COLO668 (cell line): ENCODE data around the gene YEATS4.

Experiments
- DNase-seq: peaks from one replicate; lab custom pipeline; 2025; ENCODE audit not compliant: unreplicated experiment; lab: John Stamatoyannopoulos, UW

YEATS4 gene

DNA sequence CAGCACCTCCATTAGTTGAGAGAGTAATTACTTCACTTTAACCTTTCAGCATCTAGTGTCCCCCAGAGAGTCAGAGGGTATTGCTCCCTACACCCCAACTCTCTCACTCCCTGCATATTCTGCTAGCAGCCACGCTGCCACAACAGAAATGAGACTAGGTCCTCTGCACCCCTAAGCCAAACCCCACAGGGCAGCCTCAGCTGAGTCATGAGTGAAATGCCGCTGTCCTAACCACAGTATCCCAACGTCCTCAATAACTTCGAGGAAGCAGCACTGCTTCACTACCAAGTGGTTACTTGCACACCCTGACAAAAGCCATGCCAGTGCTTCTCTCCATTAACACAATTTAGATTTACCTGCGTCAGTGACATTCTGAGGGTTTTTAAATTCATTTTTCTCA lies 18.2 kb upstream of the YEATS4 start:
- no peak for DNase-seq

DNA sequence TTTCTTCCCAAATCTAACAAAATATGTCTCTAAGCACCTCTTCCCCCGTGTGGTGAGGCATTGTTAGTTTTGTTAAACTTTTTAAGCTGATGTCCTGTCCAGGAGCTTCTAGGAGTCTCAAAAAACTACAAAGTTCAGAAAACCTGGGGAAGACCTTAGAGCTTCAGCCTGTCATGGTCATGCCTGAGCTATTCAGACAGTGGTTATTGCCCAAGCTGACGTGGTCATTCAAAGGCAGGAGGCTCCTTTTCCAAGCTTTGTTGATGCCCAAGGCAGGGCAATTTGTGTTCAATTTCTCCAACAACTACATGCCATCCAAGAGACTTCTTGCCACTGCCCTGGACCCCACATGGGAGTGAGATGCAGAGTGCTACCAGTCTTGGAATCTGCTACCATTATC lies 17.1 kb upstream of the YEATS4 start:
- no peak for DNase-seq

DNA sequence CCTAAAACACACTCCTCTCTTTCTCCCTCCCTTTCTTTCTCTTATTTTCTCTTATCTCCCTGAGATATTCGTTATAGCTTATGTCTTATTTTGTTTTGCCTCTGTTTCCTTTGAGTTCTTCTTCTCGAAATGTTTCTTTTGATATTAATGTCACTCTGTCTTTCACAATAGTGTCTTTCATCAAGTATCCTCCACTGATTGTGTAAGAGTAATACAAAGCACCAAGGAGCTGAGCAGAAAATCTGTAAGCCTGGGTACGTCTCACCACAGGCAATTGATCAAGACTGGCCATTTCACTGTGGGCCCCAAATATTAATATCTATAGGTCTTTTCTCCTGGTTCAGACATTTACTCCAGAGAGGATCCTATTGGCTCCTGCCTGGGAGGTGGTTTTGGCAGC lies 16.2 kb upstream of the YEATS4 start:
- no peak for DNase-seq

DNA sequence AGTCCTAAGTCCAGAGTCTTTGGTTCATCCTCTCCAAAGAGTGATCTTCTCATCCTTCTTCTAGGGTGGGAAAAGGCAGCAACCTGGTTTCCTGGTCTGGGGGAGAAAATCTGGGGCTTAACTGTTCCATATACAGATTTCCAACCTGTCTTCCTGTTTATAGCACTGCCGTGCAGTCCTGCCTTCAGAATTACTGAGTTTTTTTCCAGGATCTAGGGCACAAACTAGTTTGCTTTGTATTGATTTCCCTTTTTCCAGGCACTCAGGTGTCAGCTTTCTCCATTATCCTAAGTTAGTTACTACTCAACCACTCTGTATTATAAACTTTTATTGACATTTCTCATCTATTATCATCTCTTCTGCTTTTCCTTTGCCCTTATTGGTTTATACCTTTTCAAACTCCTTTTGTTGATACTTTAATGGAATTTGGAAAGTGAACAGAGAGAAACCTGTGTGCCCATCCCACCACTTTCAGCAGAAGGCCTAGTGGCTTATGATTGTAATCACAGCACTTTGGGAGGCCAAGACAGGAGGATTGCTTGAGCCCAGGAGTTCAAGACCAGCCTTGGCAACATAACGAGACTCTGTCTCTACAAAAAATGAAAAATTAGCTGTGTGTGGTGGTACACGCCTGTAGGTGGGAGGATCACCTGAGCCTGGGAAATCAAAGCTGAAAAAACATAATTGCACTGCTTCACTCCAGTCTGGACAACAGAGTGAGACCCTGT lies 15.5 kb upstream of the YEATS4 start:
- DNase-seq, result no peak

DNA sequence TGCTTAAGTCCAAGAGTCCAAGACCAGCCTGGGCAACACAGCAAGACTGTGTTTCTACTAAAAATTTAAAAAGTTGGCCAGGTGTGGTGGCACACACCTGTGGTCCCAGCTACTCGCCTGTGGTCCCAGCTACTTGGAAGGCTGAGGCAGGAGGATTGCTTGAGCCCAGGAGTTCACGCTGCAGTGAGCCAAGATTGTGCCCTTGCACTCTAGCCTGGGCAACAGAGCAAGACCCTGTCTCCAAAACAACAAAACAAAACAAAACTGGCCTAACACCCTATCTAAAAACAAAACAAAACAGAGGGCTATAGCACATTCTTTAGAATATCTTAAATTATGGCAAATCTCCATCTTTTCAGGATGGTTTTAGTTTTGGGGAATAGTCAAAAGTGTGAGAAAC lies 14.5 kb upstream of the YEATS4 start:
- no peak for DNase-seq

DNA sequence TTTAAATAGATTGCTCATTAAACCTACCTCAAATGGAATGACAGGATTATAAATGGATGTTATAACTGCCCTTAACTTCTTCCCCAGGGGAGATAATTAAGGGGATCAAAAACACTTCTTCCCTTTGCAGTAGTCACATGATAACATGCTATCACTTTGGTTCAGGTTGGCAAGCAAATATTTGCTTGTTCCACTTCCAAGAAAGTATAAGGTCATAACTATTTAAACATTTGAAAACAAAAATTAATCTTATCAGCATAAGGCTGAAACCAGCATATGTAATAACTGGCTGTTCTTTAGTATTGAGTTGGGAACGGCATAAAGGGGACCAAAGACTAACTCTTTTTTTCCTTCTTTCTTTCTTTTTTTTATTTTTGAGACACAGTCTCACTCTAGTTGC lies 13.8 kb upstream of the YEATS4 start:
- no peak for DNase-seq

DNA sequence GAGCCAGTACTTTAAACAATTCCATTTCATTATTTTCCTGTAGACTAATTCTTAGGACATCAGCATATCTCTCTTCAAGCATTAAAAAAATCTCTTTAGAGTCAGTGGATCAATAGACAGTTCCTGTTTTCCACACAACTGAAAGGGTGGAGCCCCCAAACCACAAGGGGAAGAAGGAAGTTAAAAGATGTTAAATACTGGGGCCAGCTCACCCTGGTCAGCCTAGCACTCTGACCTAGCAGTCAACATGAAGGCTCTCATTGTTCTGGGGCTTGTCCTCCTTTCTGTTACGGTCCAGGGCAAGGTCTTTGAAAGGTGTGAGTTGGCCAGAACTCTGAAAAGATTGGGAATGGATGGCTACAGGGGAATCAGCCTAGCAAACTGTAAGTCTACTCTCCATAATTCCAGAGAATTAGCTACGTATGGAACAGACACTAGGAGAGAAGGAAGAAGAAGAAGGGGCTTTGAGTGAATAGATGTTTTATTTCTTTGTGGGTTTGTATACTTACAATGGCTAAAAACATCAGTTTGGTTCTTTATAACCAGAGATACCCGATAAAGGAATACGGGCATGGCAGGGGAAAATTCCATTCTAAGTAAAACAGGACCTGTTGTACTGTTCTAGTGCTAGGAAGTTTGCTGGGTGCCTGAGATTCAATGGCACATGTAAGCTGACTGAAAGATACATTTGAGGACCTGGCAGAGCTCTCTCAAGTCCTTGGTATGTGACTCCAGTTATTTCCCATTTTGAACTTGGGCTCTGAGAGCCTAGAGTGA lies 11.2 kb upstream of the YEATS4 start, which contains the start of gene LYZ:
Gene LYZ (plus strand): TSS at position 220 of the 777 bp plus-strand sequence. CDS start 28 bp downstream, at position 248.
- no peak for DNase-seq

DNA sequence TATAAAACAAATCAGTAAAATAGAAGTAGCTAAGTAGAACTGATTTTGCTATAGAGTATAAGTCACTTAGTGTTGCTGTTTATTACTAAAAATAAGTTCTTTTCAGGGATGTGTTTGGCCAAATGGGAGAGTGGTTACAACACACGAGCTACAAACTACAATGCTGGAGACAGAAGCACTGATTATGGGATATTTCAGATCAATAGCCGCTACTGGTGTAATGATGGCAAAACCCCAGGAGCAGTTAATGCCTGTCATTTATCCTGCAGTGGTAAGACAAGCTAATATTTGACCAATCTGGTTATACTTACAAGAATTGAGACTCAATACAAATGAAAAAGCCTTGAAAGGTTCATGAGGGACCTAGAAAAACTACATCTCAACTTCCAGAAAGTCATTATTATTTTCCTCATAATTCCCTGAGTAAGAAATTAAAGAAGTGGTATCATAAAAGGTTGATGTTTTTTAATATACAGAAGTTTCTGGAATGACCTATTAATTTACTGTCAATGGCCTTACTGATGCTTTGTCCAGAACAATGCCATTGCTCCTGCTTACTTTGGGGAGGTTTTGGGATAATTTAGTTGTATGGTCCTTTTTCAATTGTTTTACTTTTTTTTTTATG lies 9.4 kb upstream of the YEATS4 start:
- no peak for DNase-seq

DNA sequence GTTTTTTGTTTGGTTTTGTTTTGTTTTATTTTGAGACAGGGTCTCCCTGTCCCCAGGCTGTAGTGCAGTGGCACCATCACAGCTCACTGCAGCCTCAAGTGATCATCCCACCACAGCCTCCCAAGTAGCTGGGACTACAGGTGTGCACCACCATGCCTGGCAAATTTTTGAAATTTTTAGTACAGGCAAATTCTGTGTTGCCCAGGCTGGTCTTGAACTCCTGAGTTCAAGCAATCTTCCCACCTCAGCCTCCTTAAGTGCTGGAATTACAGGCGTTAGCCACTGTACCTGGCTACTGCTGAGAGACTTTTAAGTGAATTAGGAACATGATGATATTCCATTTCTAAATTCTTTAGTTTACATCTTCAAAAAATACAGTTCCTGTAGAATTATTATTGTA lies 8.8 kb upstream of the YEATS4 start:
- DNase-seq, result no peak

DNA sequence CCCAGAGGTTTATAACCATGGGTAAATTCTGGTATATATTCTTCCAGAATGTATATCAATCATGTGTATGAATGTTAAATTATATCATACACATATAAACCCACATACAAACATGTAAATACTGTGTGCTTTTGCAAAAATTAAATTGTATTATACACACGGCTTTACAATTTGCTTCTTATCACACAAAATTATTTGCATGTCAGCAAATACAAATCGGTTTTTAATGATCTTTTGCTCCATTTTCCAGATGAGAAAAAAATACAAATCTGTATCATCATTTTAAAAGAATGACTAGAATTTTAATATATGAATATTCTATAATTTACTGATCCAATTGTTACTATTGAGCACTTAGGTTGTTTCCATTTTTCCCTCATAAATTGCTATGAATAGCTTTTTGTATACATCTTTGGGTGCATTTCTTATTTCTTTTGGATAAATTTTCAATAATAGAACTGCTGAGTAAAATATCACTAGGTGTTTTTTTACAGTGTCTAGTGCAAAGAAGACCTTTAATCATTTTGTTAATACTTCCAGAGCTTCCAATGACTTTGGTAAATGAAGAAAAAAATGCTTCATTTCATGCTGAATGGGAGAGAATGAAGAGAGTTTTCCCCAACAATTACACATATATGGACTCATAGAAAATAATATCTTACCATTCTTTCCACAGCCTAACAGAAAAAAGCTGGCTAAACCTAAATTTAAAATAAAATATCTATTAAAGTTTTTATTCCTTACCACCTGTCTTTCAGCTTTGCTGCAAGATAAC lies 7.9 kb upstream of the YEATS4 start:
- DNase-seq, result no peak

DNA sequence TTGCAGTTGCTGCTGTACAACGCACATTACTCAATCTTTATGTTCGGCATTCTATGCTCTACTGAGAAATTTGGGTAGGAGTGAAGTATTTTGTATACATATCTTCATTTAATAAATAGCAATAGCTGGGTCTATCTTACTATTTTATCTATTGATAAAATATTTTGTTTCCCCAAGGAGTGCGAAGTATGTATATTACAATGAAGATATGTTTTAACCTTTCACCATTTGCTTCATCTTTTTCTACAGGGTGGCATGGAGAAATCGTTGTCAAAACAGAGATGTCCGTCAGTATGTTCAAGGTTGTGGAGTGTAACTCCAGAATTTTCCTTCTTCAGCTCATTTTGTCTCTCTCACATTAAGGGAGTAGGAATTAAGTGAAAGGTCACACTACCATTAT lies 6.6 kb upstream of the YEATS4 start:
- no peak for DNase-seq

DNA sequence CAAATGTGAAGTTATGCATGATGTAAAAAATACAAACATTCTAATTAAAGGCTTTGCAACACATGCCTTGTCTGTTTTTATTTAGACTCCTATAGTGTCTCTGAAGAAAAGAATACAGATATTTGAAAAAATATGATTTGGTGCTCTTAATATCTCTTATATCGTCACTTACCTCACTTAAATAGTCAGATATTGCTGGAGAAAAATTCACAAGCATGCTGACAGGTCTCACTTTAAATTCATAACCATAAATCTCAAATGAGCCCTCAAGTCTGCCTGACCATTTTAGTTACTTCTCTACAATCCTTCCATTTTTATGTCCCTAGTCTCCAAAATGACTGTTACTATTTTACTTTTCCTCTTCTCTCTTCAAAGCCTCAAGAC lies 5.4 kb upstream of the YEATS4 start:
- no peak for DNase-seq

DNA sequence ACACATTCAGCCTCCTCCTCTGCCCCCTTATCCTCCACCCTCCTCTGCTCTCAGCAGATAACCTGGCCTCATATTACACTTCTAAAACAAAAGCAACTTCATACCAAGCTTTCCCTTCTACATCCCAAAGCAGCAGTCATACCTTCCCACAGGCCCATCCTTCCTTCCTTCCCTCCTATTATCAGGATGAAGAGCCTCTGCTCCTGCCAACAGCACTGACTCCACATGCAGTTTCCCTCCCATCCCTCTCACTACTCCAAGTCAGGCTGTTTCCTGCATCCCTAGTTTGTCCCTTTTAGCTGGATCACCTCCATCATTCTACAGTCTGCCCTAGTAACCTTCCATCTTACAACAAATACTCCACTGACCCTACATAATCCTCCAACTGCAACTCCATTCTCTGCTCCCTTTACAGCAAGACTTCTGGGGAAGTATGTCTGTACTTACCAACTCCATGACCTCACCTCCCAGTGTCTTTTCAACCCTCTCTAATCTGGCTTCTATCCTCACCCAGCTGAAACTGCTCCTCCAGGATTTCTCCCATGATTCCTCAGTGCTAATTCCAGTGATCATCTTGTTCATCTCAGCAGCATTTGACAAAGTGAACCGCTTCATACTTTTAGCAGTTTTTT lies 4.9 kb upstream of the YEATS4 start:
- DNase-seq, result no peak

DNA sequence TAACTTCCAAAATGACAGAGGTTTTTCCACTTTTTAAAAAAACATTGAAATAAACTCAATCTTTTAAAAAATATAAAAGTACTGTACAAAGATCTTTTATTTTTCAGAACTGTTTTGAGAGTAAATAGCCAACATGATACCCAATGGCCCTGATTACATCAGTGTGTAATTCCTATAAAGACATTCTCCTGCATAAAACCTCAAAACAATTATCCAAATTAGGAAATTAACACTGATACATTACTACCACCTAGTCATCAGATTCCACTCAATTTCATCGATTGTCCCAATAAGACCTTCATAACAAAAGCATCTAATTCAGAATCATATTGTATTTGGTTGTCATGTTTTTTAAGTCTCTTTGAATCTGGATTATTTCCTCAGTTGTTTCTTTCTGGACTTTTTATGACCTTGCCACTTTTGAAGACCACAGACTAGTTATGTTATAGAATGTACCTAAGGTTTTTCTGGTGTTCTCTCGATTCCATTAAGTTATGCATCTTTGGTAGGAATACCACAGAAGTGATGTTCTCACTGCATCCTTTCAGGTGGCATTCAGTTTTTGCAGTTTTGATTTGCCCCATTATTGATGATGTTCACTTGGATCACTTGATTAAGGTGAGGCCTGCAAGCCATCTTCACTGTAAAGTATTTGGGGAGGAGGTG lies 4.0 kb upstream of the YEATS4 start:
- no peak for DNase-seq

DNA sequence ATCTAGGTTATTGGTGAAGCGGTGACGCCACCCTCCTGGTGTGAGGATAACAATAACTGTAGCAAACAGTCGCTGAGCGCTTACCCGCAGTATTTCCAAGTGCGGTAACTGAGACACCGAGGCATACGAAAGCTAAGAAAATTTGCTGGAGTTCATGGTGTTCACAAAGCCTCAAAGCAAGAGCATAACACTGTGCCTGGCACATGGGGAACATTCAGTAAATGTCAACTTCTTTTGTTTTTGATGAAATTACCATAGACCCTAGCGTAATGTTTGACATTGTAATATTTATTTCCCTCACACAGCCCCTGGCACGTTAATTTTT lies 767 bp downstream of the YEATS4 start:
- no peak for DNase-seq

DNA sequence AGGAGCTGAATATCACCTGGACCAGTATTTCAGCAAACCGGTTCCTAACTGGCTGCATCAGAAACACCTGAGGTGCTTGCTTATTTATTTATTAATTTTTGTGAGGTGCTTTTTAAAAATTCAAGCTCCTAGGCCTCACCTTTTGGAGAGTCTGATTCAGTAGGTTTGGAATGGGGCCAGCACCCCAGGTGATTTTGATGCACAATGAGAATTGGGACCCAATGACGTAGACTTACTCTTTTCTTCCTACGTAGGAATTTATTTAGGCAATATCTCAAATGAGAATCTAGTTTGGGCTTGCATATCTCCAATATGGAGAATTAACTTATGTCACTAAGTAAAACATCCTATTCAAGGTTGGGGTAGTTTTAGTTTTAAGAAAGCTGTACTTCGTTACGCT lies 7.3 kb downstream of the YEATS4 start:
- DNase-seq, result no peak

DNA sequence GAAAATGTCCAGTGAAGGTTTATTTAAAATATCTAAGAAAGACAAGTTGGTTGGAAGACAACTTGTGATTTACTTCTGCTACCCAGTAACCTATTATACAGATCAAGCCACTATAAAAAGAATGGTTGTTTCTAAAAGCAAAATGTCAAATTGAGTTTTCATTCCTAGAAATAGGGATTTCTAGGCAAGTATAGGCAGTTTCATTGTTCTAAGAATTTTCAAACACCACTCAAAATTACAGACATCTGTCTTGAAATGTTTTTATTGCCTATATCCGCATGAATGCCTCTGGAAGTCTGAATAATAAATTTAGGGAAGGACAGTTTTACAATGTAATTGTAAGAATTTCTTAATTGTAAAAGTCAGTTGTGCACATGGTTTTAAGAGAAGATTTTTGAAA lies 8.6 kb downstream of the YEATS4 start:
- no peak for DNase-seq

DNA sequence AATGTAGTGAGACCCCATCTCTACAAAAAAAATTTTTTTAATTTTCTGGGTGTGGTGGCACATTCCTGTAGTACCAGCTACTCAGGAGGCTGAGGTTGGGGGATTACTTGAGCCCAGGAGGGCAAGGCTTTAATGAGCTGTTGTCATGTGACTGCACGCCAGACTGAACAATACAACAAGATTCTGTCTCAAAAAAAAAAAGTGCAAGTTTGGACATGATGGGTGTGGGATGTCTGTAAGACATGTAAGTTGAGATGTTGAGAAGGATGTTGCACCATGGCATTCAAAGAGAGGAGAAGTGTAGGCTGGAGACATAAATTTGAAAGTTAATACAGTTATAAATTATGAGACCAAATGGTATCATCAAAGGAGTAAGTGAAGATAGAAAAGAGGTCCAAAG lies 23.5 kb downstream of the YEATS4 start:
- no peak for DNase-seq

DNA sequence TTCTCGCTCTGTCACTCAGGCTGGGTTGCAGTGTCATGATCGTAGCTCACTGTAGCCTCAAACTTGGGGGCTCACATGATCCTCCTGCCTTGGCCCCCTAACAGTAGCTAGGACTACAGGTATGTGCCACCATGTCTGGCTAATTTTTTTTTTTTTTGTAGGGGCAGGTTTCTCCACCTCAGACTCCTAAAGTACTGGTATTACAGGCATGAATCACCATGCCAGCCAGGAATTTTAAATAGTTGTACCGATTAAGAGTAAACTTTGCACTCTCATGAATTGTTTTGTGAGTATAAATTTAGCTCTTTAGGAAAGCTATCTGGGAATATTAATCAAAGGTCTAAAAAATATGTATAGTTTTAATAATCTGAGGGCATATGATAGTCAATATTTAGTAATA lies 25.5 kb downstream of the YEATS4 start:
- no peak for DNase-seq

DNA sequence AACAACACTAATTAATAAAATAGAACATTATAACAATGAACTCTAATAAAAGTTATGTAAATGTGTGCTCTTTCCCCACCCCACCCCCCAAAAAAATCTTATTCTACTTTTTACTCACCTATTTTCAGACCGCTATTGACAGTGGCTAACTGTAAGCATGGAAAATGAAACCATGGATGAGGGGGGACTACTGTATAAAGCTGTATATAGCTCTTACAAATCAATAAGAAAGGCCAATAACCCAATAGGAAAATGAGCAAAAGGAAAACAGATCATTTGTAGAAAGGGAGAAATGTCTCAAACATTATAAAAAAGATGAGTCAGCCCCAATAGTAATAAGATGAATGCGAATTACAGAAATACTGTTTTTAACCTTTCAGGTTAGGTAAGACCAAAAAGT lies 27.4 kb downstream of the YEATS4 start:
- DNase-seq, result no peak

DNA sequence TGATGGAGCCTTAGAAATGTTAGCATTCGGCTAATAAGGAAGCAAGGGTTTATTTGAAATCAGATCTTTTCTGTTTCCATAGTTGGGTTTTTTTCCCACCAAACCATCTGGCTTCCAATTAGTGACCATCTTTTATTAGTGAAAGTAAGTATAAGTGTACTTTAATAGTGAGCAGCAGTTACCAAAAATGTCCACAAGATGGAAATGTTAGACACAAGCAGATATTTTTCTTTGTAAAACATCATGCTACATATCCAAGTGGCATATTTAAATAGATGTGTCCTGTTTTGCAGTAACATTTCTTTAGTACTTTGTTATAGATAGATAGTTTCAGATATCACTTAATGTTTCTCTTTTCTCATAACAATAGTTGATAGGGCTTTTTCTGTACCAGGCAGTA lies 28.8 kb downstream of the YEATS4 start:
- no peak for DNase-seq
